HUDEP-2 (cell line): ENCODE measurements around the gene SPEF1.
A peak's percentile ranks its signal among the peaks of the same experiment; 100 is the strongest.

Source experiments
- DNase-seq, 76 experiments: peaks; one replicate each; lab custom pipeline; 2025; ENCODE audit not compliant: unreplicated experiment in 76 of 76; lab: John Stamatoyannopoulos, UW

Gene SPEF1

GRCh38 chr20:3767427-3768341 lies 13.6 kb downstream of the SPEF1 start, which contains the start of gene ADISSP:
ADISSP (minus strand) TSS chr20:3767753; CDS start chr20:3760100, 7,653 bp downstream.
- peak; percentile 13 to 100 (median 98) for DNase-seq

DNA sequence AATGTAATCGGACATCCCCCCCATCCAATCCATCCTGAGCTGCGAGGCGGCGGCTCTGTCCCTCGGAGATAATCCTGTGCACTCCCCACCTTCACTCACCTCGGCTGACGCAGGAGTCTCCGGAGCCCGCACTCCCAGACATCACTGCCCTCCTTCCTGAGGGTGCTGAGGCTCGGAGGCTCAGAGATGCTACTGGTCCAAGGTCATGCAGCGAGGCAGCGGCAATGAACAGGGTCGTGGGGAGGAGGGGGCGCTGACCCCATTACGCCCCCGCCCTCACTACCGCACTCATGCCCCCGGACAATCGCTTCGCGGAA lies 14.2 kb downstream of the SPEF1 start:
- DNase-seq, result peak in 40 of 76 experiments; percentile 16 to 62 (median 34)

DNA sequence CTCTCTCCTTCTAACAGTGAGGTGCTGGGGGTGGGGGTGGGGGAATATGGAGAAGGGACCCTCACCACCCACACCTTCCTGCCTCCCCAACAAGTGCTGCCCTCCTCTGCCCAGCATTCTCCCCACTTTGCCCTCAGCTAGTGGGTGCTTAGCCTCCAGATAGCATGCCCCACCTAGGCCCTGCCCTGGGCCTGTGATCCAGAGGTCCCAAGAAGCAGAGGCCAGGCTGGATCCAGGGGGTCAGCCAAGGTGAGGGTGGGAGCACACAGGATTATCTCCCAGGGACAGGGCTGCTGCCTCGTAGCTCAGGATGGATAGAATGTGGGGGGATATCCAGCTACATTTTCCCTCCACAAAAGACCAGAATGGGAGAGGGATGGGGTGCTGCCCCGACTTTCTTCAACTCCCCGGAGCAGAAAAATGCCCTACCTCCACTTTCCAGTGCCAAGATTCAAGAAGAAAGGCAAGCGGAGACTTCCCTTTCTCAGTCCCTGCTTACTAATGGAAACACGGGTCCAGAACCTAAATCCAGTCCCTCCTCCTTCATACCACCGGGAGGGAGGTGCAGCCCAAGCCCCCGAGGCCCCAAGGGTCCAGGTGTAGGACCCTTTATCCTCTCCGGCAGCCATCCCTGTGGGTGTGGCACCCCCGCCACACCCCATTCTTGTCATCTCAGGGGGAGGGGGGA lies 14.7 kb downstream of the SPEF1 start:
- DNase-seq, result peak in 2 of 76 experiments; percentile 16 to 19

- DNase-seq, result no peak
Measured at GRCh38 chr20:3765171-3765882, 15.9 kb downstream of the SPEF1 start.

GRCh38 chr20:3764659-3765058 lies 16.6 kb downstream of the SPEF1 start:
- DNase-seq, result no peak

DNA sequence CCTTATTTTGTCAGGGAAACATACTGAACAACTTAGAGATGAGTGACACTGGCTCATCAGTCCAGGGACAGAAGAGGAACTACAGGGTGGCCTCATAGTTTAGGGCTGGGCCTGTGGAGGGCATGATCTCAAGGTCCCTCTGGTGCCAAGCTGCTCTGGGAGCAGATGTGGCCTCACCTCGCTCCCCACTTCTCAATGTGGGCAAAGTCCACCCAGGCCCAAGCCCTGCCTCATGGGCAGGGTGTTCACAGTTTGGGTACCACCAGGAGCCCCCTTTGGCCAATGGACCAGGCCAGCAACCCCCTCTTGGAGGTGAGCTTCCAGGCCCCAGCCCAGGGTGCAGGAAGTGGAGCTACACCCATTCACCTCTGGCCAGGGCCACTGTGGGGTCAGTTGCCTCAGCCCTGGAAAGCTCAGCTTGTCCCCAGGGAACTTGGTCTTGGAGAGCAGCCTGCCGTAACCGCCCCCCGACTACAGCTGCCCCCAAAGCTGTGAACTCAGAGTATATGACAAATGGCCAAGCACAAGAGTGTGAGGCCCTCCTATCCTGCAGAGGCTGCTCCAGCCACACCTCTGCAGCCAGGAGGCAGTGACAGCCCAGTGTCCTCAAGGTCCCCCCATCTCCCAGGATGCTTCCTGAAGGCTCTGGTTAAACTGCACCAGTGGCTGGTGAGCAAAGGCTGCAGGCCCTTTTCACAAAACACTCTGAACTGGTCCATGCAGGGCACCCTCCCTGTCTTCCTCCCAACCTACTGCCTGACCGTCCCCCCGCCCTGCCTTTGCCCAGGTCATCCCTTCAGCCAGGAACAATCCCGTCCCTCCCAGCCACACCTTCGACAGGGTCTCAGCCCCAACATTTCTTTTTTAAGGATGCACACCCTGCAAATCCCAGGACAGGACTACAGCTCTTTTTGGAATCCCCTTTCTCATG lies 17.3 kb downstream of the SPEF1 start:
- no peak for DNase-seq

DNA sequence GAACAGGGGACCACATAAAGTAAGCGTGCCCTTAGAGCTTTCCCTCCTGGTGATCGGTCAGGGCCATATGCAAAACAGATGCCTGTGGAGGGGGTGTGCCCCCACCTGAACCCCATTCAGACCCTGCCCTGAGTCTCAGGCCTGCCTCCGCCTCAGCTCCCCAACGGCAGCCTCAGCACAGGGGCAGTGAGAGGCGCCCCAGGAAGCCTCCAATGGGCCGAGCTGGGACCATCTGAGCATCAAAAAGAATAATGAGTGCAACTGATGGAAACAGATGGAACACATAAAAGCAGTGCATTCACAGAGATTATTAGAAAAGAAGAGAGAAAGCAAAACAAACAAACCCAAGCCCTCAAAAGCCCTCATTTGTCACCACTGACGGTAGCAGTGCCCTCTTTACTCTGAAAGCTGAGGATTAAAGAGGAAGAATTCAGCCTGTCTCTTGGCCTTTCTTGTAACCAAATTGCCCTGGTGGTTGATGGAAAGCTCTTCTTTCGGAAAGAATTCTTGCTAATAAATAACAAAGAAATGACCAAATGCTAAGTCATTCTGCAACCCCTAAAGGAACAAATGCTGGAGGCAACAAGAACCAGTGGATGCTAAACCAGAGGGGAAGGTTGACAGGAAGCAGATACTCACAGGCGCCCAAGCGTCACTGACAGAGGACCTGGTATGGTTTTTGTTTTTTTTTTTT lies 20.4 kb downstream of the SPEF1 start:
- no peak for DNase-seq

DNA sequence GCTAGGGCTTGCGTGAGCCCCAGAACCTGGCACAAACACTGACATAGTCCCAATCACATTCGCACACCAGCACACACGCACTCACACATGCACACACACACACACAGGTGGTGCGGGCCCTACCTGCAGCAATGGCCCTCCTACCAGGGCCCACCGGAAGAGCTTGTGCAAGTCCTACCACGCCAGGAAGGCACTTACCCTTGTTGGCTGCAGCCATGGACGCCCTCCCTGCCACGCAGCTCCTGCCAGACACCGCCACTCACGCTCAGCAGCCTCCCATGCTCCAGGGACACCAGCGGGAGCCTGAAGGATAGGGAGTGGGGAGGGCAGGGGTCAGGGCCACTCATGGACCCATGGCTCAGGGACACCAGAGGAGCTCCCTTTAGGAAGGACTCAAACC lies 21.4 kb downstream of the SPEF1 start:
- no peak for DNase-seq

DNA sequence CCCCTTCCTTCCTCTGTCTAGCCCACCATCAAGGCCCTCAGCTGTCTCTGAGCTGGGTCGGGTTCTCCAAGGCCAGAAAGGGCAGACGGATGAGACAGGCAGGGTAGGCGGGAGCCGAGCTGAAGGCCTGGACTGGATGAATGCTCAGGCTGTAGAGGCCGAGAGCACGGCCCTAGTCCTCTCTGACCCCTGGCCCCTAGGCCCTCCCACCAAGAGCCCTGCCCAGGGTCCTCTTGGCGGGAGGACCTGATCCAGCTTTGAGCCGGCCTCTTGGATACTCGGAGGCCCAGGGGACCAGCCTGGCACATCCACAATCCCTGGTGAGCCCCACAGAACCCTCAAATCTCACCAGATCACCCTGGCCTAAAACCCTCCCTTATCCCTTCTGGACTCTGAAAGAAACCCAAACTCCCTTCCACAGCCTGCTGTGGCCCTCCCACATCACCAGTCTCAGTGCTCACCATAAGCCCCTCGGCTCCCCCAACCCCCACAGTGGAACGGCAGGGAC lies 21.9 kb downstream of the SPEF1 start:
- no peak for DNase-seq

DNA sequence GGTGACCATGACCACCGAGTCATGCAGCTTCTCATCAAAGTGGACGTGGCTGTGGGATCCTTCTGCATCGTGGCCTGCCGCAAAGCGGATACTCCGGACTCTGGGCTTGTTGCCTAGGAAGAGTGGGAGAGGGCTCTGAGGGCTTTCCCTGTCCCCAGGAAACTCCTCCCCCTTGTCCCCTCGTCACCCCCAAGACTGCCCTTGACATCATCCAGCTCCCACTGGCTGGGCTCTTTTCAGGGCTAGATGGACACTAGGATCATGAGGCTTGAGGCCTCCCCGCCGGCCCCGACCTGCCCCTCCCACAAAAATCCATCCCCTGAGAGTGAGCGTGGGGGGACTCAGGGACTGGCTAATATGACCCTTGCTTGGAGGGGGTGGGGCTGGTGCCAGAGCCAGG lies 22.7 kb downstream of the SPEF1 start:
- DNase-seq, result no peak

GRCh38 chr20:3757268-3757667 lies 24.0 kb downstream of the SPEF1 start:
- no peak for DNase-seq

GRCh38 chr20:3755814-3756480 lies 25.3 kb downstream of the SPEF1 start:
- DNase-seq, result no peak

- no peak for DNase-seq
Measured at GRCh38 chr20:3755269-3755668, 26.0 kb downstream of the SPEF1 start.

DNA sequence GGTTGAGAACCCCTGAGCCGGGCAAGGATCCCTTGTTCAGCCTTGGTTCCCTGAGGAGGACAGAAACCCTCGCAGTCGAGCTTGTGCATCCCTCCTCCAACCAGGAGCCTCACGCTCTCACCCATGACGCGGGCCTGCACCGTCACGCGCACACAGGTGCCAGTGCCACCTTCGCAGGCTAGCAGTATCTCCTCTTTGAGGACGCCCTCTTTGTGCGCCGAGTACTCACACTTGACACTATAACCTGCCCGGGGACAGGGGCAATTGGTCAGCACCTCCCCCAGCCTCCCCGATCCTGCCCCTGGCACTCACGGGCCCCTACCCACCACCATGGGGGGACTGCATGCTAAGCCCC lies 27.0 kb downstream of the SPEF1 start:
- no peak for DNase-seq

DNA sequence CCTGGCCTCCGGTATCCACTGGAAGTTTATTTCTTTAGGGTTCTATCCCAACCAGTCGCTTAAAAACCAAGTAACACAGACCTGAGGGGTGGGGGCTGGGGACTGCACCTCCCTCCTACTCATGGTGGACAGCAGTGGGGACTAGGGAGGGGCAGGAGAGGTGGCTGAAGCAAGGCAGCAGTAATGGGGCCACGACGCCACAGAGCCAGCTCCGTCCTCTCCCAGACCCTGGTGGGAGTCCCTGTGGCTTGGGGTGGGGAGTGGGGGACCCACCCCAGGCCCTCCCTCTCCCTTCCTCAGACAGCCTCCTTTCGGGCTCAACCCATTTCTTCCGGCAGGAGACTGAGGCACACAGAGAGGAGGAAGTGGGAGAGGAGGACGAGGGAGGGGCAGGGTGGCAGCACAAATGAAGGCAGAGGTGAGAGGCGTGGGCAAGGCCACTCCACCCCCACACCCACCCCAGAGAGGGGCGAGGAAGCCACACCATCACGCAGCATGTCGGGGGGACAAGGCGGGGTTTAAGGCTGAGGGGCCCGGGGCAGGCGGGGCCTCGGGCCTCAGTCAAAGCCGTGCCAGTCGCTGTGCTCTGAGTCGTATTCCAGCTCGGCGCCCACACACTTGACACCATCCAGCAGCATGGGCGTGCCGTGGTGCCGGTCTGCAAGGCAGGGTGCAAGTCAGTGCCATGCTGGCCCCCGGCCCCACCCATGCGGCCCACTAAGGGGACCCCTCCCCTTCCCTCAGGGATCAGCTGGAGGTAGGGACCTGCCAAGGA lies 27.6 kb downstream of the SPEF1 start:
- DNase-seq, result peak in 1 of 76 experiments; percentile 21

DNA sequence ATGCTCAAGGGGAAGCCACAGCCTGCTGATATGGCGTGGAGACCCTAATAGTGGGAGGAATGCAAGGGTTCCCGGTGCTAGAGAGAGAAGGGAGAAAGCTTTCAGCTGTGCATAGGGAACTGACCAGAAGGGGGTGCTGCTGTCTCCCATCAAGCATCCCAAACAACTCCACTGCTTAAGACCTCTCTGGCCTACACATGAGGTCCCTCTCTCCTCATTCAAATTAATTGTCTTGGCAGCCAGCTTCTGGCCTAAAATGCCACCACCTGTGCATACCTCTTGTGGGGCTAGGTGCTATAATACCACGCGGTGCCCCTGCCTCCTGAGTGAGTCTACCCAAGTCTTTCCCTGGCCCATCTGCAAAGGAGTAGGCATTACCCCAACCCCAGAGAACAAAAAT lies 28.1 kb downstream of the SPEF1 start:
- DNase-seq, result peak in 60 of 76 experiments; percentile 11 to 69 (median 41)

DNA sequence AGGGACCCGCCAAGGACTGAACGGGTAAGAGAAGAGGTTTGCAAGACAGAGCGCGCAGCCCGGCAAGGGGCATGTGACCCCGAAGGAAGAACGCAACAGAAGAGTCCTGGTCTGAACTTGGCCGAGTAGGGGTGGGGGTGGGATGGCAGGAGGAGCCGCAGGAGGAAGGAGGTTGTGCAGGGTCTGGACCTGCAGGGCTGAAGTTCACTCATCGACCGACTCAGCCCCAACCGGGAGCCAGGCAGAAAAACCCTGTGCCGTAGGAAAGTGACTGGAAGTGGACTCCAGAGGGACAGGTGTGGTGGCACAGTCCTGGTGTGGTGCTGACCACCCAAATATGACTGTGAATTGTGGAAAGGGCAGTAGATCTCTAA lies 28.9 kb downstream of the SPEF1 start:
- no peak for DNase-seq

DNA sequence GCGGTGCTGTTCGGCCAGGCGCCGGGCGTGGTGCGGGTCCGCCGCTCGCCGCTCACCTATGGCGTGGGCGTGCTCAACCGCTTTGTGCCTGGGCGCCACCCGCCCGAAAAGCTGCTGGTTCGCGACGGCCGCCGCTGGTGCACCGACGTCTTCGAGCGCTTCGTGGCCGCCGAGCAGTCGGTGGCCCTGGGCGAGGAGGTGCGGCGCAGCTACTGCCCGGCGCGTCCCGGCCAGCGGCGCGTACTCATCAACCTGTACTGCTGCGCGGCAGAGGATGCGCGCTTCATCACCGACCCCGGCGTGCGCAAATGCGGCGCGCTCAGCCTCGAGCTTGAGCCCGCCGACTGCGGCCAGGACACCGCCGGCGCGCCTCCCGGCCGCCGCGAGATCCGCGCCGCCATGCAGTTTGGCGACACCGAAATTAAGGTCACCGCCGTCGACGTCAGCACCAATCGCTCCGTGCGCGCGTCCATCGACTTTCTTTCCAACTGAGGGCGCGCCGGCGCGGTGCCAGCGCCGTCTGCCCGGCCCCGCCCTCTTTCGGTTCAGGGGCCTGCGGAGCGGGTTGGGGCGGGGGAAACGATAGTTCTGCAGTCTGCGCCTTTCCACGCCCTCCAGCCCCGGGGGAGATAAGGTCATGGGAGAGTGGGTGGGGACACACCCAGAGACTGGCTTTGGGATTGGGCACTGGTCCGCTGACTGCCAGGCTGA lies 29.4 kb downstream of the SPEF1 start:
- peak in 74 of 76 experiments; percentile 25 to 98 (median 88) for DNase-seq
